HUES6 (cell line): ENCODE results near the gene CDH26.

Source experiments
- H3K27ac ChIP-seq: 2 replicates; pipeline ENCODE4 v1.7.0; 2013; ENCODE audit warnings: low read depth, mild to moderate bottlenecking, low read length, inconsistent platforms
- H3K27me3 ChIP-seq: 2 replicates; pipeline ENCODE4 v1.6.1; 2013; ENCODE audit warnings: low read length; ENCODE audit not compliant: control insufficient read depth, insufficient read depth
- H3K36me3 ChIP-seq: 2 replicates; pipeline ENCODE4 v1.6.1; 2013; ENCODE audit warnings: low read length; ENCODE audit not compliant: control insufficient read depth, insufficient read depth
- H3K4me1 ChIP-seq: 2 replicates; pipeline ENCODE4 v1.6.1; 2013; ENCODE audit warnings: low read length; ENCODE audit not compliant: control insufficient read depth, insufficient read depth
- H3K4me3 ChIP-seq: 2 replicates; pipeline ENCODE4 v1.5.1; 2013; ENCODE audit warnings: low read depth, low read length
- H3K9ac ChIP-seq: one replicate; pipeline ENCODE4 v1.6.1; 2013; ENCODE audit warnings: mild to moderate bottlenecking, low read length
- H3K9me3 ChIP-seq: 2 replicates; pipeline ENCODE4 v1.6.1; 2013; ENCODE audit warnings: low read depth, low read length; ENCODE audit not compliant: control insufficient read depth, insufficient read depth

CDH26 gene

GRCh38 chr20:59958123-59958522, at the start of gene CDH26:
TSS of gene CDH26 (plus strand) at chr20:59958423. CDS start at chr20:59958727, 304 bp downstream.
- H3K27me3 ChIP-seq = no peaks in the 10 kb centered on the region
- no peak within 1 kb of the TSS for H3K9ac ChIP-seq
- no peaks in the 10 kb centered on the region for H3K9me3 ChIP-seq
- no peaks in the 10 kb centered on the region for H3K36me3 ChIP-seq
- H3K4me1 ChIP-seq = peaks cover 3% of the 10 kb centered on the region; the same call in 1 of the 2 replicates
- no peak within 1 kb of the TSS for H3K27ac ChIP-seq
- H3K4me3 ChIP-seq = no peak within 1 kb of the TSS

GRCh38 chr20:59908855-59909254, 49.4 kb upstream of the CDH26 start:
- H3K27me3 ChIP-seq = peaks cover 3% of the 10 kb centered on the region; the same call in 1 of the 2 replicates
- H3K4me3 ChIP-seq = no peak overlapping the region
- no peaks in the 10 kb centered on the region for H3K4me1 ChIP-seq
- no peaks in the 10 kb centered on the region for H3K9me3 ChIP-seq
- H3K27ac ChIP-seq = no peak overlapping the region
- H3K9ac ChIP-seq = no peak overlapping the region
- no peaks in the 10 kb centered on the region for H3K36me3 ChIP-seq

- Histone ChIP-seq H3K27ac (no peak overlapping the region), H3K9ac (no peak overlapping the region), H3K36me3 (no peaks in the 10 kb centered on the region), H3K27me3 (no peaks in the 10 kb centered on the region; the same call in 1 of the 2 replicates), H3K4me1 (no peaks in the 10 kb centered on the region), H3K4me3 (no peak overlapping the region), H3K9me3 (no peaks in the 10 kb centered on the region)
Measured at GRCh38 chr20:59911041-59911440, 47.2 kb upstream of the CDH26 start.

- H3K4me1 ChIP-seq = no peaks in the 10 kb centered on the region
- H3K27ac ChIP-seq = no peak overlapping the region
- no peak overlapping the region for H3K9ac ChIP-seq
- no peaks in the 10 kb centered on the region for H3K36me3 ChIP-seq
- no peaks in the 10 kb centered on the region for H3K9me3 ChIP-seq
- no peaks in the 10 kb centered on the region for H3K27me3 ChIP-seq
- H3K4me3 ChIP-seq = no peak overlapping the region
Measured at GRCh38 chr20:59912609-59913008, 45.6 kb upstream of the CDH26 start.

GRCh38 chr20:59920944-59921343, 37.3 kb upstream of the CDH26 start:
- Histone ChIP-seq H3K27me3 (no peaks in the 10 kb centered on the region), H3K4me1 (no peaks in the 10 kb centered on the region), H3K27ac (no peak overlapping the region), H3K4me3 (no peak overlapping the region), H3K36me3 (no peaks in the 10 kb centered on the region), H3K9me3 (no peaks in the 10 kb centered on the region), H3K9ac (no peak overlapping the region)

GRCh38 chr20:59923514-59923913, 34.7 kb upstream of the CDH26 start:
- no peaks in the 10 kb centered on the region for H3K9me3 ChIP-seq
- no peak overlapping the region for H3K27ac ChIP-seq
- no peaks in the 10 kb centered on the region for H3K27me3 ChIP-seq
- no peak overlapping the region for H3K9ac ChIP-seq
- no peak overlapping the region for H3K4me3 ChIP-seq
- no peaks in the 10 kb centered on the region for H3K36me3 ChIP-seq
- H3K4me1 ChIP-seq = peaks cover 4% of the 10 kb centered on the region; the same call in 1 of the 2 replicates

- peaks cover 4% of the 10 kb centered on the region; the same call in 1 of the 2 replicates for H3K4me1 ChIP-seq
Measured at GRCh38 chr20:59925359-59925758, 32.9 kb upstream of the CDH26 start.

GRCh38 chr20:59925899-59926298, 32.3 kb upstream of the CDH26 start:
- no peak overlapping the region for H3K27ac ChIP-seq
- peaks cover 4% of the 10 kb centered on the region; the same call in 1 of the 2 replicates for H3K4me1 ChIP-seq
- no peaks in the 10 kb centered on the region for H3K36me3 ChIP-seq
- H3K4me3 ChIP-seq = no peak overlapping the region
- no peaks in the 10 kb centered on the region for H3K9me3 ChIP-seq
- H3K9ac ChIP-seq = no peak overlapping the region
- no peaks in the 10 kb centered on the region for H3K27me3 ChIP-seq

More at GRCh38 chr20:59925359-59925758, 32.9 kb upstream of the CDH26 start:
- Histone ChIP-seq H3K9me3 (no peaks in the 10 kb centered on the region), H3K27me3 (no peaks in the 10 kb centered on the region), H3K36me3 (no peaks in the 10 kb centered on the region), H3K27ac (no peak overlapping the region), H3K9ac (no peak overlapping the region), H3K4me3 (no peak overlapping the region)

GRCh38 chr20:59931511-59932312, 26.5 kb upstream of the CDH26 start:
- Histone ChIP-seq H3K36me3 (no peaks in the 10 kb centered on the region), H3K27me3 (peaks cover 24% of the 10 kb centered on the region), H3K27ac (no peak overlapping the region), H3K4me3 (no peak overlapping the region), H3K4me1 (peaks cover 9% of the 10 kb centered on the region; the same call in 1 of the 2 replicates), H3K9ac (no peak overlapping the region), H3K9me3 (no peaks in the 10 kb centered on the region)

GRCh38 chr20:59932616-59933295, 25.5 kb upstream of the CDH26 start:
- H3K4me1 ChIP-seq = peaks cover 7% of the 10 kb centered on the region; the same call in 1 of the 2 replicates
- H3K27ac ChIP-seq = no peak overlapping the region
- no peaks in the 10 kb centered on the region for H3K9me3 ChIP-seq
- no peak overlapping the region for H3K4me3 ChIP-seq
- H3K9ac ChIP-seq = no peak overlapping the region
- no peaks in the 10 kb centered on the region for H3K36me3 ChIP-seq
- peaks cover 24% of the 10 kb centered on the region for H3K27me3 ChIP-seq

GRCh38 chr20:59933296-59933848, 24.9 kb upstream of the CDH26 start, which contains the start of gene SYCP2:
TSS of gene SYCP2 (minus strand) at chr20:59933637. CDS start at chr20:59922413, 11,224 bp downstream.
- Histone ChIP-seq H3K36me3 (no peaks in the 10 kb centered on the region), H3K27me3 (peaks cover 29% of the 10 kb centered on the region), H3K27ac (no peak within 1 kb of the TSS), H3K4me1 (peaks cover 5% of the 10 kb centered on the region; the same call in 1 of the 2 replicates), H3K4me3 (peak within 1 kb of the TSS; percentile 70), H3K9ac (peak within 1 kb of the TSS; percentile 46), H3K9me3 (no peaks in the 10 kb centered on the region)
